SU-DHL-6 (cell line): Measurements from ENCODE around the gene KNTC1.

ENCODE experiments used
- H2AFZ ChIP-seq: fragments of 200-600 bp; sonication (generic); 2 replicates; pipeline ENCODE4 v1.6.1; 2014; ENCODE audit warnings: low read depth, mild to moderate bottlenecking, moderate library complexity, mixed read lengths, antibody characterized with exemption, low read length; ENCODE audit not compliant: severe bottlenecking
- H3F3A ChIP-seq: fragments of 200-600 bp; shearing (Covaris generic); 2 replicates; pipeline ENCODE4 v1.6.0; 2016; ENCODE audit warnings: antibody characterized with exemption, mild to moderate bottlenecking; ENCODE audit not compliant: insufficient read depth
- H3K27ac ChIP-seq: fragments of 200-600 bp; sonication (generic); 2 replicates; pipeline ENCODE4 v1.5.1; 2016; ENCODE audit warnings: low read depth, mild to moderate bottlenecking, low read length, moderate library complexity, mixed read lengths
- H3K27me3 ChIP-seq: fragments of 200-600 bp; sonication (generic), shearing (Covaris generic); 2 replicates; pipeline ENCODE4 v1.6.0; 2014; ENCODE audit warnings: mild to moderate bottlenecking, low read length
- H3K36me3 ChIP-seq: fragments of 200-600 bp; sonication (generic); 2 replicates; pipeline ENCODE4 v1.6.1; 2014; ENCODE audit warnings: mild to moderate bottlenecking, low read length, mixed read lengths
- H3K4me2 ChIP-seq: fragments of 300-600, 200-600 bp; shearing (Covaris generic), sonication (generic); 2 replicates; pipeline ENCODE4 v1.6.0; 2014; ENCODE audit warnings: low read length, low read depth, mild to moderate bottlenecking; ENCODE audit not compliant: poor library complexity, severe bottlenecking
- H3K4me3 ChIP-seq: fragments of 200-600 bp; sonication (generic); 2 replicates; pipeline ENCODE4 v1.5.1; 2014; ENCODE audit warnings: antibody characterized with exemption, low read length, mild to moderate bottlenecking, mixed read lengths; ENCODE audit not compliant: insufficient read depth, poor library complexity, severe bottlenecking
- H3K79me2 ChIP-seq: fragments of 200-600 bp; sonication (generic); 2 replicates; pipeline ENCODE4 v1.6.1; 2014; ENCODE audit warnings: mild to moderate bottlenecking, low read length, moderate library complexity; ENCODE audit not compliant: insufficient read depth
- H3K9ac ChIP-seq: fragments of 200-600 bp; sonication (generic); 2 replicates; pipeline ENCODE4 v1.7.0; 2014; ENCODE audit warnings: mild to moderate bottlenecking, low read length
- H3K9me2 ChIP-seq: fragments of 200-600 bp; sonication (generic); replicated peaks from 2 replicates; pipeline ENCODE4 v1.6.1; 2014; ENCODE audit warnings: low read length; ENCODE audit not compliant: insufficient read depth
- H3K9me3 ChIP-seq: fragments of 200-600 bp; sonication (generic); 2 replicates; pipeline ENCODE4 v1.6.1; 2014; ENCODE audit warnings: low read length, mixed read lengths; ENCODE audit not compliant: insufficient read depth
- H4K20me1 ChIP-seq: fragments of 200-600 bp; sonication (generic); 2 replicates; pipeline ENCODE4 v1.6.1; 2014; ENCODE audit warnings: low read depth, mild to moderate bottlenecking, antibody characterized with exemption, low read length, moderate library complexity, mixed read lengths
- EZH2phosphoT487 ChIP-seq: fragments of 200-600 bp; sonication (generic), shearing (Covaris generic); conservative IDR thresholded peaks from 2 replicates; pipeline ENCODE4 v1.6.1; 2018; ENCODE audit warnings: mild to moderate bottlenecking, antibody characterized with exemption, low read length, moderate library complexity, mixed read lengths
- TF ChIP-seq, protein P1 (sequence below): fragments of 200-600 bp; sonication (generic); IDR thresholded peaks from one replicate; pipeline ENCODE4 v1.5.1; 2017; ENCODE audit warnings: antibody characterized with exemption, mild to moderate bottlenecking, low read length, moderate library complexity; ENCODE audit not compliant: insufficient read depth, poor library complexity, severe bottlenecking

Gene KNTC1

GRCh38 chr12:122526683-122527477, at the start of gene KNTC1, which contains the start of gene RSRC2:
TSS of gene KNTC1 (plus strand) at chr12:122527249. CDS start at chr12:122530064, 2,815 bp downstream.
TSS of gene RSRC2 (minus strand) at chr12:122526936. CDS start at chr12:122526853, 83 bp downstream.
- no peaks in the 10 kb centered on the region for H3K9me3 ChIP-seq
- peak within 1 kb of the TSS; percentile 93 for H3K4me2 ChIP-seq
- peak within 1 kb of the TSS; percentile 91 for H3K27ac ChIP-seq
- no peaks in the 10 kb centered on the region for H3K9me2 ChIP-seq
- H3K4me3 ChIP-seq = peak within 1 kb of the TSS; percentile 84
- H3F3A ChIP-seq = peaks cover 6% of the 10 kb centered on the region; the same call in 1 of the 2 replicates
- TF ChIP-seq, protein P1, sequence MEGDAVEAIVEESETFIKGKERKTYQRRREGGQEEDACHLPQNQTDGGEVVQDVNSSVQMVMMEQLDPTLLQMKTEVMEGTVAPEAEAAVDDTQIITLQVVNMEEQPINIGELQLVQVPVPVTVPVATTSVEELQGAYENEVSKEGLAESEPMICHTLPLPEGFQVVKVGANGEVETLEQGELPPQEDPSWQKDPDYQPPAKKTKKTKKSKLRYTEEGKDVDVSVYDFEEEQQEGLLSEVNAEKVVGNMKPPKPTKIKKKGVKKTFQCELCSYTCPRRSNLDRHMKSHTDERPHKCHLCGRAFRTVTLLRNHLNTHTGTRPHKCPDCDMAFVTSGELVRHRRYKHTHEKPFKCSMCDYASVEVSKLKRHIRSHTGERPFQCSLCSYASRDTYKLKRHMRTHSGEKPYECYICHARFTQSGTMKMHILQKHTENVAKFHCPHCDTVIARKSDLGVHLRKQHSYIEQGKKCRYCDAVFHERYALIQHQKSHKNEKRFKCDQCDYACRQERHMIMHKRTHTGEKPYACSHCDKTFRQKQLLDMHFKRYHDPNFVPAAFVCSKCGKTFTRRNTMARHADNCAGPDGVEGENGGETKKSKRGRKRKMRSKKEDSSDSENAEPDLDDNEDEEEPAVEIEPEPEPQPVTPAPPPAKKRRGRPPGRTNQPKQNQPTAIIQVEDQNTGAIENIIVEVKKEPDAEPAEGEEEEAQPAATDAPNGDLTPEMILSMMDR = no peak
- no peak for TF ChIP-seq EZH2phosphoT487
- H3K27me3 ChIP-seq = no peaks in the 10 kb centered on the region
- H3K9ac ChIP-seq = peak within 1 kb of the TSS; percentile 96
- H3K79me2 ChIP-seq = peaks cover 90% of the 10 kb centered on the region
- H4K20me1 ChIP-seq = peaks cover 34% of the 10 kb centered on the region
- peaks cover 51% of the 10 kb centered on the region for H3K36me3 ChIP-seq
- H2AFZ ChIP-seq = no peak within 1 kb of the TSS

DNA sequence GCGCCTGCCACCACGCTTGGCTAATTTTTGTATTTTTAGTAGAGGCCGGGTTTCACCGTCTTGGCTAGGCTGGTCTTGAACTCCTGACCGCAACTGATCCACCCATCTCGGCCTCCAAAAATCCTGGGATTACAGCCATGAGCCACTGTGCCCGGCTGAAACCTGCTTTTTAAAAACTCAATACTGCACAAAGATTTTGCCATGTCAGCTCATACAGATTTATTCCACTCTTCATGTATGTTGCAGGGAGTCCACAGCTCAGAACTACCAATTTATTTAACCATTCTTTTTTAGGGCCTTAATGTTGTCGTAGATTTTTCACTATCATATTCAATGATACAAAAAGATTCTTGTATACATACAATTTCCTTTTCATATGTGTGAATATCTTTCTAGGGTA, 46.3 kb upstream of the KNTC1 start:
- no peak overlapping the region for H3K4me2 ChIP-seq
- no peaks in the 10 kb centered on the region for H4K20me1 ChIP-seq
- no peak for TF ChIP-seq EZH2phosphoT487
- TF ChIP-seq, protein P1 = no peak
- H3K27ac ChIP-seq = no peak overlapping the region
- H3K36me3 ChIP-seq = peaks cover 59% of the 10 kb centered on the region
- H3K4me3 ChIP-seq = no peak overlapping the region
- no peaks in the 10 kb centered on the region for H3K79me2 ChIP-seq
- H3K27me3 ChIP-seq = no peaks in the 10 kb centered on the region
- H3K9ac ChIP-seq = no peak overlapping the region
- H3K9me3 ChIP-seq = no peaks in the 10 kb centered on the region
- H2AFZ ChIP-seq = no peak overlapping the region
- H3F3A ChIP-seq = peaks cover 8% of the 10 kb centered on the region; the same call in 1 of the 2 replicates
- no peaks in the 10 kb centered on the region for H3K9me2 ChIP-seq

GRCh38 chr12:122481861-122482260, 45.2 kb upstream of the KNTC1 start:
- Histone ChIP-seq H3F3A (peaks cover 8% of the 10 kb centered on the region; the same call in 1 of the 2 replicates), H4K20me1 (no peaks in the 10 kb centered on the region), H3K9me2 (no peaks in the 10 kb centered on the region), H3K79me2 (no peaks in the 10 kb centered on the region), H3K36me3 (peaks cover 59% of the 10 kb centered on the region), H3K4me2 (no peak overlapping the region), H3K4me3 (no peak overlapping the region), H3K9ac (no peak overlapping the region), H3K27me3 (no peaks in the 10 kb centered on the region), H2AFZ (no peak overlapping the region), H3K9me3 (no peaks in the 10 kb centered on the region), H3K27ac (no peak overlapping the region)
- TF ChIP-seq, protein P1 = no peak
- no peak for TF ChIP-seq EZH2phosphoT487
